ENCODE measurements around the gene PRPF6.

The PRPF6 gene

GRCh38 chr20:64052326-64052722 lies 71.4 kb downstream of the PRPF6 start:
- TF ChIP-seq TAF1 (IDR thresholded peaks at IDR 0.05; ENCODE audit: borderline replicate concordance, low read depth, low read length) (no peak), POLR2A (IDR thresholded peaks at IDR 0.05; ENCODE audit: low read depth, low read length) (no peak), POLR2AphosphoS5 (IDR thresholded peaks at IDR 0.05; ENCODE audit: low read depth, low read length) (no peak)
- no peak for FAIRE-seq
- DNase-seq (ENCODE audit: insufficient read length), result no peak

- FAIRE-seq, result no peak
- TF ChIP-seq POLR2A (IDR thresholded peaks at IDR 0.05; ENCODE audit: low read depth, low read length) (no peak), TAF1 (IDR thresholded peaks at IDR 0.05; ENCODE audit: borderline replicate concordance, low read depth, low read length) (no peak), POLR2AphosphoS5 (IDR thresholded peaks at IDR 0.05; ENCODE audit: low read depth, low read length) (no peak)
These were observed 72.3 kb downstream of the PRPF6 start for GRCh38 chr20:64052987-64053840.

GRCh38 chr20:64053841-64054661 lies 73.1 kb downstream of the PRPF6 start:
- TF ChIP-seq TAF1 (IDR thresholded peaks at IDR 0.05; ENCODE audit: borderline replicate concordance, low read depth, low read length) (no peak), POLR2A (IDR thresholded peaks at IDR 0.05; ENCODE audit: low read depth, low read length) (no peak), POLR2AphosphoS5 (IDR thresholded peaks at IDR 0.05; ENCODE audit: low read depth, low read length) (no peak)
- DNase-seq (ENCODE audit: insufficient read length) (no peak), FAIRE-seq (no peak)

More at GRCh38 chr20:64052987-64053840, 72.3 kb downstream of the PRPF6 start:
- no peak for DNase-seq (ENCODE audit: insufficient read length)

- FAIRE-seq (no peak), DNase-seq (ENCODE audit: insufficient read length) (no peak)
- TF ChIP-seq POLR2A (IDR thresholded peaks at IDR 0.05; ENCODE audit: low read depth, low read length) (no peak), TAF1 (IDR thresholded peaks at IDR 0.05; ENCODE audit: borderline replicate concordance, low read depth, low read length) (no peak), POLR2AphosphoS5 (IDR thresholded peaks at IDR 0.05; ENCODE audit: low read depth, low read length) (no peak)
These were observed 74.5 kb downstream of the PRPF6 start for GRCh38 chr20:64055396-64055892.

- DNase-seq (ENCODE audit: insufficient read length) (no peak), FAIRE-seq (no peak)
- no peak for TF ChIP-seq POLR2A (IDR thresholded peaks at IDR 0.05; ENCODE audit: low read depth, low read length)
- no peak for TF ChIP-seq POLR2AphosphoS5 (IDR thresholded peaks at IDR 0.05; ENCODE audit: low read depth, low read length)
- no peak for TF ChIP-seq TAF1 (IDR thresholded peaks at IDR 0.05; ENCODE audit: borderline replicate concordance, low read depth, low read length)
These were observed 75.1 kb downstream of the PRPF6 start for GRCh38 chr20:64055893-64056638.

GRCh38 chr20:64056639-64056888 lies 75.6 kb downstream of the PRPF6 start:
- DNase-seq (ENCODE audit: insufficient read length) (no peak), FAIRE-seq (no peak)
- TF ChIP-seq TAF1 (IDR thresholded peaks at IDR 0.05; ENCODE audit: borderline replicate concordance, low read depth, low read length) (no peak), POLR2AphosphoS5 (IDR thresholded peaks at IDR 0.05; ENCODE audit: low read depth, low read length) (no peak), POLR2A (IDR thresholded peaks at IDR 0.05; ENCODE audit: low read depth, low read length) (no peak)

GRCh38 chr20:64056889-64057627 lies 76.1 kb downstream of the PRPF6 start:
- DNase-seq (ENCODE audit: insufficient read length), result no peak
- peak; percentile 30 for FAIRE-seq
- no peak for TF ChIP-seq TAF1 (IDR thresholded peaks at IDR 0.05; ENCODE audit: borderline replicate concordance, low read depth, low read length)
- TF ChIP-seq POLR2A (IDR thresholded peaks at IDR 0.05; ENCODE audit: low read depth, low read length), result peak; percentile 47; the same call in 1 of the 2 replicates

GRCh38 chr20:64057628-64058498 lies 76.9 kb downstream of the PRPF6 start:
- peak; percentile 98 for DNase-seq (ENCODE audit: insufficient read length)
- TF ChIP-seq POLR2AphosphoS5 (IDR thresholded peaks at IDR 0.05; ENCODE audit: low read depth, low read length) (no peak), POLR2A (IDR thresholded peaks at IDR 0.05; ENCODE audit: low read depth, low read length) (no peak), TAF1 (IDR thresholded peaks at IDR 0.05; ENCODE audit: borderline replicate concordance, low read depth, low read length) (no peak)
- FAIRE-seq, result peak; percentile 86

GRCh38 chr20:64058536-64058935 lies 77.6 kb downstream of the PRPF6 start:
- FAIRE-seq (no peak), DNase-seq (ENCODE audit: insufficient read length) (no peak)
- TF ChIP-seq TAF1 (IDR thresholded peaks at IDR 0.05; ENCODE audit: borderline replicate concordance, low read depth, low read length) (no peak), POLR2A (IDR thresholded peaks at IDR 0.05; ENCODE audit: low read depth, low read length) (no peak), POLR2AphosphoS5 (IDR thresholded peaks at IDR 0.05; ENCODE audit: low read depth, low read length) (no peak)

- DNase-seq (ENCODE audit: insufficient read length), result no peak
- no peak for FAIRE-seq
- TF ChIP-seq POLR2AphosphoS5 (IDR thresholded peaks at IDR 0.05; ENCODE audit: low read depth, low read length) (no peak), TAF1 (IDR thresholded peaks at IDR 0.05; ENCODE audit: borderline replicate concordance, low read depth, low read length) (no peak), POLR2A (IDR thresholded peaks at IDR 0.05; ENCODE audit: low read depth, low read length) (no peak)
These were observed 81.3 kb downstream of the PRPF6 start for GRCh38 chr20:64062276-64062595.
